HUES6 (cell line): Measurements from ENCODE around the gene KRT74.

Source experiments
- H3K27ac ChIP-seq: 2 replicates; pipeline ENCODE4 v1.7.0; 2013; ENCODE audit warnings: low read depth, mild to moderate bottlenecking, low read length, inconsistent platforms
- H3K27me3 ChIP-seq: 2 replicates; pipeline ENCODE4 v1.6.1; 2013; ENCODE audit warnings: low read length; ENCODE audit not compliant: control insufficient read depth, insufficient read depth
- H3K36me3 ChIP-seq: 2 replicates; pipeline ENCODE4 v1.6.1; 2013; ENCODE audit warnings: low read length; ENCODE audit not compliant: control insufficient read depth, insufficient read depth
- H3K4me1 ChIP-seq: 2 replicates; pipeline ENCODE4 v1.6.1; 2013; ENCODE audit warnings: low read length; ENCODE audit not compliant: control insufficient read depth, insufficient read depth
- H3K4me3 ChIP-seq: 2 replicates; pipeline ENCODE4 v1.5.1; 2013; ENCODE audit warnings: low read depth, low read length
- H3K9ac ChIP-seq: one replicate; pipeline ENCODE4 v1.6.1; 2013; ENCODE audit warnings: mild to moderate bottlenecking, low read length
- H3K9me3 ChIP-seq: 2 replicates; pipeline ENCODE4 v1.6.1; 2013; ENCODE audit warnings: low read depth, low read length; ENCODE audit not compliant: control insufficient read depth, insufficient read depth

KRT74 gene

DNA sequence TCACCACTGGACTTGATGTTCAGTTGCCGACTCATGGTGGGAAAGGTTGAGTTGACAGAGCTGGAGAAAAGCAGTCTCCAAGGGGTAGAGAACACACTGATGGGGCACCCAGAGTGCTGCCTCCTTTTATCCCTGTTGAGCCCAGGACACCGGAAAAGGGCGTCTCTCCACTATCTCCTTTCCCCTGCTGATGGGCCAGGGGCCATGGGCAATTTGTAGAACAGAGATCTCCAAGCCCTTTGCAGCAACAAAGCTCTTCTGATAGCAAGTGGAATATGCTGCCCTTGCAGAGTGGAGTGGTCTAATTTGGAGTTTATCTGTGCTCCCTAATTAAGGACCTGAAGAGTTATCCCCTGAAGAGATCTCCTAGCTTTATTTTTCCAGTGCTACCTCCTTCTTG, at the start of gene KRT74:
KRT74 (minus strand) TSS at position 101 of the 400 bp plus-strand sequence; CDS start at position 35, 66 bp downstream.
- H3K9me3 ChIP-seq: no peaks in the 10 kb centered on the region
- H3K36me3 ChIP-seq: no peaks in the 10 kb centered on the region
- no peak within 1 kb of the TSS for H3K4me3 ChIP-seq
- H3K27me3 ChIP-seq: peaks cover 10% of the 10 kb centered on the region; the same call in 1 of the 2 replicates
- H3K27ac ChIP-seq: no peak within 1 kb of the TSS
- H3K4me1 ChIP-seq: no peaks in the 10 kb centered on the region
- H3K9ac ChIP-seq: no peak within 1 kb of the TSS

GRCh38 chr12:52622349-52622748, 48.7 kb upstream of the KRT74 start:
- H3K9me3 ChIP-seq: no peaks in the 10 kb centered on the region
- peaks cover 4% of the 10 kb centered on the region; the same call in 1 of the 2 replicates for H3K27me3 ChIP-seq
- H3K36me3 ChIP-seq: no peaks in the 10 kb centered on the region
- H3K4me3 ChIP-seq: no peak overlapping the region
- no peaks in the 10 kb centered on the region for H3K4me1 ChIP-seq
- no peak overlapping the region for H3K9ac ChIP-seq
- no peak overlapping the region for H3K27ac ChIP-seq

GRCh38 chr12:52618866-52619265, 45.2 kb upstream of the KRT74 start:
- Histone ChIP-seq H3K9ac (no peak overlapping the region), H3K4me3 (no peak overlapping the region), H3K9me3 (no peaks in the 10 kb centered on the region), H3K27ac (no peak overlapping the region), H3K27me3 (peaks cover 8% of the 10 kb centered on the region; the same call in 1 of the 2 replicates), H3K4me1 (no peaks in the 10 kb centered on the region), H3K36me3 (no peaks in the 10 kb centered on the region)

- no peak within 1 kb of the TSS for H3K27ac ChIP-seq
- no peaks in the 10 kb centered on the region for H3K9me3 ChIP-seq
- H3K9ac ChIP-seq: no peak within 1 kb of the TSS
- no peak within 1 kb of the TSS for H3K4me3 ChIP-seq
- no peaks in the 10 kb centered on the region for H3K36me3 ChIP-seq
- H3K27me3 ChIP-seq: peaks cover 8% of the 10 kb centered on the region; the same call in 1 of the 2 replicates
- no peaks in the 10 kb centered on the region for H3K4me1 ChIP-seq
Observed at GRCh38 chr12:52618216-52618615, 44.6 kb upstream of the KRT74 start, which contains the start of gene KRT73. Gene KRT73 (minus strand): TSS chr12:52618559. CDS start chr12:52618524, 35 bp downstream.

DNA sequence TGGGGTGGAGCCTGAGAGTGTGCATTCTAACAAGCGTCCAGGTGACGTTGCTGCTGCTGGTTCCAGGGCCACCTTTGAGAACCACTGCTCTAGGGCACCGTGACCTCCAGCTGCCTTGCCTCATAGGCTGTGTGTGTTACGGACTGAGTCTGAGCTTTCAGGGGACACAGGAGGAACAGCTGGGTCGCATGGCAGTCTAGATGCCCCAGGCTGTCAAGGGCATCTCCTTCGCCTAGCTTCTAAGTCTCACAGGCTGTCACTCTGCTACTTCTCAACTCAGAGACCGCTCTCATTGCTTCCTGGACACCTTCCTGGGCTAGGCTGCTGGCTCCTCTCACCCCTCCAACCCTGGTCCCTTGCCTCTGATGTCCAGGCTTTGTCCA, 43.8 kb upstream of the KRT74 start:
- Histone ChIP-seq H3K4me1 (no peaks in the 10 kb centered on the region; the same call in 1 of the 2 replicates), H3K36me3 (no peaks in the 10 kb centered on the region), H3K9ac (no peak overlapping the region), H3K27me3 (peaks cover 13% of the 10 kb centered on the region; the same call in 1 of the 2 replicates), H3K9me3 (no peaks in the 10 kb centered on the region), H3K27ac (no peak overlapping the region), H3K4me3 (no peak overlapping the region)

- no peak overlapping the region for H3K9ac ChIP-seq
Observed at GRCh38 chr12:52616680-52617402, 43.2 kb upstream of the KRT74 start.

GRCh38 chr12:52615912-52616311, 42.3 kb upstream of the KRT74 start:
- Histone ChIP-seq H3K36me3 (no peaks in the 10 kb centered on the region), H3K9me3 (no peaks in the 10 kb centered on the region), H3K4me3 (no peak overlapping the region), H3K9ac (no peak overlapping the region), H3K27ac (no peak overlapping the region), H3K27me3 (peaks cover 26% of the 10 kb centered on the region), H3K4me1 (no peaks in the 10 kb centered on the region; the same call in 1 of the 2 replicates)

More at GRCh38 chr12:52616680-52617402, 43.2 kb upstream of the KRT74 start:
- no peaks in the 10 kb centered on the region; the same call in 1 of the 2 replicates for H3K4me1 ChIP-seq
- no peak overlapping the region for H3K4me3 ChIP-seq
- H3K27me3 ChIP-seq: peaks cover 16% of the 10 kb centered on the region; the same call in 1 of the 2 replicates
- no peaks in the 10 kb centered on the region for H3K9me3 ChIP-seq
- H3K27ac ChIP-seq: no peak overlapping the region
- H3K36me3 ChIP-seq: no peaks in the 10 kb centered on the region

GRCh38 chr12:52615208-52615868, 41.7 kb upstream of the KRT74 start:
- H3K4me3 ChIP-seq: no peak overlapping the region
- H3K27ac ChIP-seq: no peak overlapping the region
- peaks cover 30% of the 10 kb centered on the region for H3K27me3 ChIP-seq
- H3K4me1 ChIP-seq: no peaks in the 10 kb centered on the region; the same call in 1 of the 2 replicates
- no peaks in the 10 kb centered on the region for H3K36me3 ChIP-seq
- H3K9me3 ChIP-seq: no peaks in the 10 kb centered on the region
- no peak overlapping the region for H3K9ac ChIP-seq

GRCh38 chr12:52614381-52615207, 41.0 kb upstream of the KRT74 start:
- H3K27me3 ChIP-seq: peaks cover 30% of the 10 kb centered on the region
- no peaks in the 10 kb centered on the region for H3K9me3 ChIP-seq
- no peak overlapping the region for H3K9ac ChIP-seq
- no peaks in the 10 kb centered on the region for H3K36me3 ChIP-seq
- H3K4me1 ChIP-seq: no peaks in the 10 kb centered on the region; the same call in 1 of the 2 replicates
- no peak overlapping the region for H3K27ac ChIP-seq
- no peak overlapping the region for H3K4me3 ChIP-seq

- Histone ChIP-seq H3K4me3 (no peak overlapping the region), H3K9ac (no peak overlapping the region), H3K27me3 (peaks cover 34% of the 10 kb centered on the region), H3K4me1 (no peaks in the 10 kb centered on the region; the same call in 1 of the 2 replicates), H3K9me3 (no peaks in the 10 kb centered on the region), H3K36me3 (no peaks in the 10 kb centered on the region), H3K27ac (no peak overlapping the region)
Observed at GRCh38 chr12:52613384-52614030, 39.9 kb upstream of the KRT74 start.
